ENCODE measurements around the gene VILL.
"Not testable (repeated sequence)": the region's sequence is repeated elsewhere in the genome, so short reads cannot be mapped to it uniquely, and the experiment has no call there.

The VILL gene

DNA sequence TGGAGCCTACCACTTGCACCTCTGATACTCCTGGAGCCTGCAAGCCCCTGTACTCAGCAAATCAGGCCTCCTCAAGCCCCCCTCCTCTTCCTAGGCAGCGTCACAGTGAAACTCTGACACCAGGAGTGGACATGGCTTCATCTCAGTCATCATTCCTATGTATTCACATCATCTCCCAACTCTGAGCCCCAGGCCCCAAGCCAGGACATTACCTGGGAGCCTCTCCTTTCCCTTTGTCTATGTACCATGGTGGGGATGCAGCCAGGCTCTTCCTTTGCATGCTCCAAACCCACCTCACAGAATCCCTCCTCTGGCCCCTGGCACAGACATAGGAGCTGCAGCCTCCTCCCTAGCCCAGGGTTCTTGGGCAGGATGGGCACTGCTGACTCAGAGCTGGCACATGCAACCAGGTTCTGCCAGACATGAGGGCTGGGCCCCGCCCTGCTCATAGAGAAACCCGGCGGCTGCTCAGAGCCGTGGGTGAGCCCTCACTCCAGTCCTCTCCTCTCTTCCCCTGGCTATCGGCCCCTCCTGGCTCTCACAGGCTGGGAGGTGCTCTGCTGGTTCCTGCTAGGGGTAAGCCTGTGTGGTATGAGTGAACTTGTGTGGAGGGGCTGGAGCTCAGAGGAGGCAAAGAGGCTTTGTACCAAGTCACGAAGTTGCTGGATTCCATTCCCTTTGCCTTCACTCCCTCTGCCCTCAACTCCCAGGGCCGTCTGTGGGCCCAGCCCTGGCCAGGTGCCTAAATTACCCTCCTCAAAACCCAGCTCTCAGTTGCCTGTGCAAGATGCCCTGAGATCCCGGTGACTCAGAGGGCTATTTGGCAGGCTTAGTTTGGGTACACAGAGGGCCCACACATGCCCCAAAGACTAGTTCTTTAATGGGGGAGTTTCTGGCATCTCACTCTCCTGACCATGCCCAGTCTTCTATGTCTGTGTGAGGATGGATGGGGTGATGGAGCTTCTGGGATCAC is 40.7 kb downstream of the VILL start:
- in situ Hi-C loops (cut with MboI; ENCODE audit: low sequenced_read_pairs): no loop called here

GRCh38 chr3:38032328-38032865 is 41.8 kb downstream of the VILL start:
- in situ Hi-C loops (cut with MboI; ENCODE audit: low sequenced_read_pairs): no loop called here

- in situ Hi-C loops (cut with MboI; ENCODE audit: low sequenced_read_pairs): not testable (repeated sequence)
Measured at GRCh38 chr3:38033586-38033985, 43.0 kb downstream of the VILL start.

GRCh38 chr3:38034335-38034734 is 43.7 kb downstream of the VILL start:
- in situ Hi-C loops (cut with MboI; ENCODE audit: low sequenced_read_pairs): not testable (repeated sequence)

GRCh38 chr3:38036286-38036685 is 45.7 kb downstream of the VILL start:
- in situ Hi-C loops (cut with MboI; ENCODE audit: low sequenced_read_pairs): no loop called here

GRCh38 chr3:38036906-38037305 is 46.3 kb downstream of the VILL start:
- in situ Hi-C loops (cut with MboI; ENCODE audit: low sequenced_read_pairs): no loop called here

- in situ Hi-C loops (cut with MboI; ENCODE audit: low sequenced_read_pairs): no loop called here
Measured at GRCh38 chr3:38038447-38038911, 47.9 kb downstream of the VILL start.

DNA sequence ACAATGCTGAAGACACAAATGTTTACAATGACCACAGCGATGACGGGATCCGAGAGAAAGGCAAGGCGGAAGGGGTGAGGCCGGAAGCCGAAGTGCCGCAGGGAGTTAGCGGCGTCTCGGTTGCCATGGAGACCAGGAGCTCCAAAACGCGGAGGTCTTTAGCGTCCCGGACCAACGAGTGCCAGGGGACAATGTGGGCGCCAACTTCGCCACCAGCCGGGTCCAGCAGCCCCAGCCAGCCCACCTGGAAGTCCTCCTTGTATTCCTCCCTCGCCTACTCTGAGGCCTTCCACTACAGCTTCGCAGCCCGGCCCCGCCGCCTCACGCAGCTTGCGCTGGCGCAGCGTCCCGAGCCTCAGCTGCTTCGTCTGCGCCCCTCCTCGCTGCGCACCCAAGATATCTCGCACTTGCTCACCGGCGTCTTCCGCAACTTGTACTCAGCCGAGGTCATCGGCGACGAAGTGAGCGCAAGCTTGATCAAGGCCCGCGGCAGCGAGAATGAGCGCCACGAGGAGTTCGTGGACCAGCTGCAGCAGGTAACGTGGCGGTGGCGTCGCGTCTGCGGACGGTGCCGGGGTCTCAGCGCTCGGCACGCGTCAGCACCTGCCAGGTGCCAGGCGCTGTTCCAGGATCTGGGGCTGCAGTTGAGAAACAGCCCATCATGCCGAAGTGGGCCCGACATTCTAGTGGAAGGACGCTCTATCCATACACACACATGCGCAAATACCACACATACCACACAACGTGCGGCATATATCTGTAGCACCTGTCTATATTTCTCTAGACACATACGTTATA is 48.7 kb downstream of the VILL start, which contains the start of gene DLEC1:
DLEC1 (plus strand) TSS at position 108 of the 798 bp plus-strand sequence; CDS start at position 126, 18 bp downstream.
- in situ Hi-C loops (cut with MboI; ENCODE audit: low sequenced_read_pairs): no loop called here

DNA sequence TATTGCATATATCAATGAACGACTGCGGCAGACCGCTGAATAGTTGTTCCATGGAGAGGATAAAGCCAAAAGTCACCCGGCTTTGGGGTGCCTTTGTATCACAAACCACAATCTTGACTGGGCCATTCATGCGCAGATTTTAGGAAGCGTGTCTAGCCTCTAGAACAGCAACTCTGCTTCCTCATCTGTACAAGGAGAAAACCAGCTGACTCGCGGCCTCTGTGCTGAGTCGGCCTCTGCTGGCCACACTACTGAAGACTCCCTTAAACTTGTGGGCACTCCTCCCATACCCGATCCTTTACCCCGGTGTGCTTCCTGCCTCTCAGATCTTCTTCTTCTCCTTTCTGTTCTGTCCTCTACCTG is 49.3 kb downstream of the VILL start:
- in situ Hi-C loops (cut with MboI; ENCODE audit: low sequenced_read_pairs): no loop called here

GRCh38 chr3:38040401-38040800 is 49.8 kb downstream of the VILL start:
- in situ Hi-C loops (cut with MboI; ENCODE audit: low sequenced_read_pairs): no loop called here

DNA sequence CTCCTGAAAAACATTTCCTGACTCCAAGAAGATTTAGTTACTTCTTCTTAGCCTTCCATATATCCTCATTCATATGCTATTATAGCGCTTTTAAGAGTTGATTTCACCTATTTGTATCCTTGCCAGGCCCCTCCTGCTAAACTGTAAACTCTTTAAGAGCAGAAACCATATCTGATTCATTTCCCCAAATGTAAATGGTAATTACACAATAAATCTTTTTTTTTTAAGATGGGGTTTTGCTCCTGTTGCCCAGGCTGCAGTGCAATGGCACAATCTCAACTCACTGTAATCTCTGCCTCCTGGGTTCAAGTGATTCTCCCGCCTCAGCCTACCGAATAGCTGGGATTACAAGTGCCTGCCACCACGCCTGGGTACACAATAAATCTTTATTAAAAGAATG is 52.9 kb downstream of the VILL start:
- in situ Hi-C loops (cut with MboI; ENCODE audit: low sequenced_read_pairs): no loop called here

DNA sequence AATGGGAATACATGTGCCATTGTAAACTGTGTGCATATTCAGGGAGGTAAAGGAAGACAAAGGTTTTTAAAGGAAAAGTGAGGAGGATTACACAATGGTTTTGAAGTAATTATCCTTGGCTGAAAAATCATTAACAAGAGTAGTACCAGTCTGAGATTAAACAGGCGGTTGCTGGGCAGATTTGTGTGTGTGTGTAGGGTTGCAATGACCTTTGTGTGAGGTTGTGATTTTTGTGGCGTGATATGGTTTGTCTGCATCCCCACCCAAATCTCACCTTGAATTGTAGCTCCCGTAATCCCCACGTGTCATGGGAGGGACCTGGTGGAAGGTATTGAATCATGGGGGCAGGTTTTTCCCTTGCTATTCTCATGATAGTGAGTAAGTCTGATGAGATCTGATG is 55.4 kb downstream of the VILL start:
- in situ Hi-C loops (cut with MboI; ENCODE audit: low sequenced_read_pairs): no loop called here

GRCh38 chr3:38046821-38047220 is 56.2 kb downstream of the VILL start:
- in situ Hi-C loops (cut with MboI; ENCODE audit: low sequenced_read_pairs): no loop called here

DNA sequence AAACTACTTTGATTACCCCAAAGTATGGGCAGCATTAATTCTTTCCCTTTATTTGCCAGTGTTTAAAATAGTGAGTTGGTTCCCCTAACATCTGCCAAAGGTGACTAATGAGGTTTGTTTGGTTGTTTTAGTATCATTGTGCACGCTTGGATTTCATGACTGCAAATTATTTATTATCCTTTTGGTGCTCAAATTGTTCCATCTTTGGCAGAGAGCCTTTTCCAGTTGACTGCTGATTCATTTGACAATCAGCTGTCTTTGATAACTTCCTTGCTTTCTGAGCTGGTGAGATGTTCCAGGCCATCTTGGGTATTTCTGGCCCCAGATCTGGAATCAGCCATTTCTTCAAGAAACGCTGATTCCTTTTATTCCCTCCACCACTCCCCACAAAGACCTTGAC is 57.3 kb downstream of the VILL start:
- in situ Hi-C loops (cut with MboI; ENCODE audit: low sequenced_read_pairs): no loop called here

DNA sequence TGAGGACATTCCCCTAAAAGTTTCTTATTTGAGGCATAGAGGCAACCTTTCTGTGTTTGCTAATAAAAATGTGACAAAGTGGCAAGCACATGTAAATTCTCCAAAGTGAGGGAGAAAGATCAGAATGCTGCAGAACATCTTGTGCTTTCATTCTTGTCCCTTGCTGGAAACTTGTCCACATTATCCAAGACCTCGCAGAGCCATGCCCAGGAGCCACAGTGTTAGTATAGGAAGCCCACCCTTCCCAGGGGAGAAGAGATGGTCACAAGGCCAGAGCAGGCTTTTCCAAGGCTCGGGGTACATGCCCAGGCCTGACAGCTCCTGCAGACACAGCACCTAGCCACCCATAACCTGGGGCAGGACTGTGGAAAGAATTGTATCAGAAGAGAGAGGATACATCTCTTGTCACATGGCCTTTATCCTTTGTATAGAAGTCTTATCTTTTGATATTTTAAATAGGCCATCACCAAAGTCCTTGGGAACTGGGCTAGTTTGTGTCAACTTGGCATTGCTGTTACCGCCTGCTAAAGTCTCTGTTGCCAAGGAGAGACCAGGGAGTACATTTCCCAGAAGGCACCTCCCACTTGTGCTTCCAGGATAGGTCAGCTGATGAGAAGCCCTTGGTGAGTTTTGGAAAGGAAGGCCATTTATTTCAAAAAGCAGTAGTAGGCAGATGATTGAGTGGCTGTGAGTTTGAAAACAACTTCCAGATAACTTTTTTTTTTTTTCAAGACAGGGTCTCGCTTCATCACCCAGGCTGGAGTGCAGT is 59.0 kb downstream of the VILL start:
- in situ Hi-C loops (cut with MboI; ENCODE audit: low sequenced_read_pairs): no loop called here

- in situ Hi-C loops (cut with MboI; ENCODE audit: low sequenced_read_pairs): no loop called here
Measured at GRCh38 chr3:38051131-38051530, 60.5 kb downstream of the VILL start.

DNA sequence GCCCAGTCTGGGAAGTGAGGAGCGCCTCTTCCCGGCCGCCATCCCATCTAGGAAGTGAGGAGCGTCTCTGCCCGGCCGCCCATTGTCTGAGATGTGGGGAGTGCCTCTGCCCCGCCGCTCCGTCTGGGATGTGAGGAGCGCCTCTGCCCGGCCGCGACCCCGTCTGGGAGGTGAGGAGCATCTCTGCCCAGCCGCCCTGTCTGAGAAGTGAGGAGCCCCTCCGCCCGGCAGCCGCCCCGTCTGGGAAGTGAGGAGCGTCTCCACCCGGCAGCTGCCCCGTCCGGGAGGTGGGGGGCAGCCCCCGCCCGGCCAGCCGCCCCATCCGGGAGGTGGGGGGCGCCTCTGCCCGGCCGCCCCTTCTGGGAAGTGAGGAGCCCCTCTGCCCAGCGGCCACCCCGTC is 62.7 kb downstream of the VILL start:
- in situ Hi-C loops (cut with MboI; ENCODE audit: low sequenced_read_pairs): not testable (repeated sequence)

DNA sequence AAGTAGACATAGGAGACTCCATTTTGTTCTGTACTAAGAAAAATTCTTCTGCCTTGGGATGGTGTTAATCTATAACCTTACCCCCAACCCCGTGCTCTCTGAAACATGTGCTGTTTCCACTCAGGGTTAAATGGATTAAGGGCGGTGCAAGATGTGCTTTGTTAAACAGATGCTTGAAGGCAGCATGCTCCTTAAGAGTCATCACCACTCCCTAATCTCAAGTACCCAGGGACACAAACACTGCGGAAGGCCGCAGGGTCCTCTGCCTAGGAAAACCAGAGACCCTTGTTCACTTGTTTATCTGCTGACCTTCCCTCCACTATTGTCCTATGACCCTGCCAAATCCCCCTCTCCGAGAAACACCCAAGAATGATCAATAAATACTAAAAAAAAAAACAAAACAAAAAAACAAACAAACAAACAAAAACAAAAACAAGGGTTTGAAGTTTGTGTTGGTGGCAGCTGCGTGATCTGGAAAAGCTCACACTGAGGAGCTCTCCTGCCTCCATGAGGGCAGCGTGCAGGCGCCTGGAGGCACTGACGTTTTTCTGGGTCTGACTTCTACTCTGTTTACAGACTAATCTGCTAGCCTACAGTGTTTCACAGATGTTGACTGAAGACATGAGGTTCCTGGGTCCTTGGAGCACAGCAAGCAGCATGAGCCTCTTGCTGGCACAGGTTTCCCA is 63.4 kb downstream of the VILL start:
- in situ Hi-C loops (cut with MboI; ENCODE audit: low sequenced_read_pairs): not testable (repeated sequence)

DNA sequence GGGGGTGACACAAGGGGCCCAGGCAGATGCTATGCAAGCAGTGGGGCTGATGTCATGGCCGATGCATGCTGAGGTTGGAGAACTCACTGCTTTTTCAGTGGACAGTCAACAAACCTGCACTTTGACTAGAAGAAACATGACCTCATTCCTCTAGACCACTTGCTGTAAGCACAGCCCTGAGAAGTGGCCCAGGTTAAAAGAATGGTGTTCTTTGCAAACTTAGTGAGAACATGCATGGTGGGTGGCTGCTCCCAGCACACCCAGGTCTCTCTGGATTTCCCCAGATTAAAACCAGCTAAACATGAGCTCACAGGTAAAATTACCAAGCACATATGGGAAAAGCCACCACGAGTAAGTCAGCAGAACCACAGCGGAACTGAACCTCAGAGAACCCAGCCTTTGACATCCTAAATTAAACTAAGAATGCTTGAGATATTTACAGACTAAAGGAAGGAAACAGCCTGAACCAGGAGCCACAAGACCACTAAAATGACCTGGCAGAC is 64.0 kb downstream of the VILL start:
- in situ Hi-C loops (cut with MboI; ENCODE audit: low sequenced_read_pairs): no loop called here
